Measurements from ENCODE around the gene EXOC3.
"Not testable (repeated sequence)": the region's sequence is repeated elsewhere in the genome, so short reads cannot be mapped to it uniquely, and the experiment has no call there.

The EXOC3 gene

GRCh38 chr5:474840-475661, 32.1 kb downstream of the EXOC3 start:
- DNase-seq, result no peak

GRCh38 chr5:475704-476101, 32.7 kb downstream of the EXOC3 start:
- DNase-seq, result no peak

- no peak for DNase-seq
These were observed 33.3 kb downstream of the EXOC3 start for GRCh38 chr5:476102-476813.

- no peak for DNase-seq
These were observed 33.8 kb downstream of the EXOC3 start for GRCh38 chr5:476814-477175.

GRCh38 chr5:477247-477646, 34.3 kb downstream of the EXOC3 start:
- DNase-seq, result no peak

GRCh38 chr5:477871-478270, 34.9 kb downstream of the EXOC3 start:
- DNase-seq, result no peak

- DNase-seq, result no peak
These were observed 35.5 kb downstream of the EXOC3 start for GRCh38 chr5:478369-478981.

- no peak for DNase-seq
These were observed 36.1 kb downstream of the EXOC3 start for GRCh38 chr5:478982-479535.

GRCh38 chr5:479566-480319, 36.8 kb downstream of the EXOC3 start:
- no peak for DNase-seq

- no peak for DNase-seq
These were observed 38.4 kb downstream of the EXOC3 start for GRCh38 chr5:481347-481746.

- no peak for DNase-seq
These were observed 39.0 kb downstream of the EXOC3 start for GRCh38 chr5:482021-482420.

GRCh38 chr5:482506-482905, 39.5 kb downstream of the EXOC3 start:
- DNase-seq, result no peak

GRCh38 chr5:483011-483410, 40.0 kb downstream of the EXOC3 start:
- no peak for DNase-seq

- no peak for DNase-seq
These were observed 40.6 kb downstream of the EXOC3 start for GRCh38 chr5:483434-484140.

GRCh38 chr5:484556-484955, 41.6 kb downstream of the EXOC3 start:
- DNase-seq, result no peak

GRCh38 chr5:485113-485945, 42.4 kb downstream of the EXOC3 start:
- DNase-seq, result no peak

GRCh38 chr5:485946-486491, 43.0 kb downstream of the EXOC3 start:
- DNase-seq, result peak; percentile 16

- DNase-seq, result not testable (repeated sequence)
These were observed 43.6 kb downstream of the EXOC3 start for GRCh38 chr5:486597-486996.

GRCh38 chr5:488241-488640, 45.3 kb downstream of the EXOC3 start:
- DNase-seq, result no peak

GRCh38 chr5:488744-489688, 46.0 kb downstream of the EXOC3 start:
- no peak for DNase-seq
